Measurements from ENCODE around the gene ZNF778.
A peak's percentile ranks its signal among the peaks of the same experiment; 100 is the strongest.
"Not testable (repeated sequence)": the region's sequence is repeated elsewhere in the genome, so short reads cannot be mapped to it uniquely, and the experiment has no call there.

ZNF778 gene

GRCh38 chr16:89217138-89217387 is 440 bp upstream of the ZNF778 start:
- no peak for DNase-seq (ENCODE audit: low read depth)

DNA sequence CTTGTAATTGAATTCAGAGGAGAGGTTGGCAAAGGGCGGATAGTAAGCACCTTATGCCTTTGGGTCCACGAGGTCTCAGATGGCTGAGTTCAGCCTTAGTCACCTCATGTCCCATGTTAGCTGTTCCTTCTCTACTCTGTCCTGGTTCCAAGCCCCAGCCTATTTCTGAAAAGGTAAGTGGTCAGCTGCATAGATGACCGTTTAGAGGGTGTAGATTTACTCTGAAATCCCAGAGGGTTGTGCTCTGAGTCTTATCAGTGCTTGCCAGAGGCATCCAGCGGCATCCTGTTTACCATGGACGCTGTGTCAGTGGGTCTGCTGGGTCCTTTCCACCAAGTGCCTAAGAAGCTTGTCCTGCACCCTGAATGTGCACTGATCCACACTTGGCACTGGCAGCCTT is 1.9 kb downstream of the ZNF778 start:
- no peak for DNase-seq (ENCODE audit: low read depth)

DNA sequence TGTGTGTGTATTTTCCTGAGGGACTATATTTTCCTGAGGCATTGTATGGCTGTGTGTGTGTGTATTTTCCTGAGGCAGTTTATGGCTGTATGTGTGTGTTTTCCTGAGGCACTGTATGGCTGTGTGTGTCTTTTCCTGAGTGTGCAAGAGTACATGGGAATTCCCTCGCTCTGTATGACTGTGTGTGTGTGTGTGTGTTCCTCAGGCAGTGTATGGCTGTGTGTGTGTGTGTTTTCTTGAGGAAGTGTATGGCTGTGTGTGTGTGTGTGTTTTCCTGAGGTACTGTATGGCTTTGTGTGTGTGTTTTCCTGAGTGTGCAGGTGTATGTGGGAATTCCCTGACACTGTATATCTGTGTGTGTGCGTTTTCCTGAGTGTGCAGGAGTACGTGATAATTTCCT is 4.1 kb downstream of the ZNF778 start:
- no peak for DNase-seq (ENCODE audit: low read depth)

DNA sequence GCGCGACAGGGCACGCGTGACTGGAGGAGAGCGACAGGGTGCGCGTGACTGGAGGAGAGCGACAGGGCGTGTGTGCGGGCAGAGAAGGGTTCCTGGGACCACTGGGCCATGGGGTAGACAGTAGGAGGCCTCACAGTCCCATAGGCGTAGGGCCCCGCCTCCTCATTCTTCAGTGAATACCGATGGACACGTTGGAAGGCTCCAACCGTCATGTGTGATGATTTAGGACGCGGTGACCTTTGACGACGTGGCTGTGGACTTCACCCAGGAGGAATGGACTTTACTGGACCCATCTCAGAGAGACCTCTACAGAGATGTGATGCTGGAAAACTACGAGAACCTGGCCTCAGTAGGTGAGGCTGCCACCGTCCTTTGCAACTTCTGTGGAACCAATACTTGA is 5.4 kb downstream of the ZNF778 start:
- no peak for DNase-seq (ENCODE audit: low read depth)

- DNase-seq (ENCODE audit: low read depth): no peak
Observed at GRCh38 chr16:89224665-89225064, 7.2 kb downstream of the ZNF778 start.

DNA sequence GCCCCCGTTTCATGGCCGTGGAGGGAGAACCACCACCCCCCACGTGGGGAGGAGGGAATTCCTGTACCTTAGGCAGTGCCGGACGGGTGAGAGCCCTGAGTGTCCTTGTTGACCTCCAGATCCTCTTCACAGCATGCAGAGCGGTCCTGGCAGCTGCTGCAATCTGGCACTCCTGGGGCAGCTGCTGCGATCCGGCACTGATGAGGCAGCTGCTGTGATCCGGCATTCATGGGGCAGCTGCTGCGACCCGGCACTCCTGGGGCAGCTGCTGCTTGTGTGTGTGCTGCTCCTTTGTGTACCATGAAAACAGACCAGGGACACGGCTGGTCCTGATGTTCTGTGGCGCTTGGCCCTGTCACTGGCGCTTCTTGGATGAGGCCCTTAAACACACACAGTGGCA is 12.8 kb downstream of the ZNF778 start:
- no peak for DNase-seq (ENCODE audit: low read depth)

- DNase-seq (ENCODE audit: low read depth): no peak
Observed at GRCh38 chr16:89232107-89232506, 14.6 kb downstream of the ZNF778 start.

DNA sequence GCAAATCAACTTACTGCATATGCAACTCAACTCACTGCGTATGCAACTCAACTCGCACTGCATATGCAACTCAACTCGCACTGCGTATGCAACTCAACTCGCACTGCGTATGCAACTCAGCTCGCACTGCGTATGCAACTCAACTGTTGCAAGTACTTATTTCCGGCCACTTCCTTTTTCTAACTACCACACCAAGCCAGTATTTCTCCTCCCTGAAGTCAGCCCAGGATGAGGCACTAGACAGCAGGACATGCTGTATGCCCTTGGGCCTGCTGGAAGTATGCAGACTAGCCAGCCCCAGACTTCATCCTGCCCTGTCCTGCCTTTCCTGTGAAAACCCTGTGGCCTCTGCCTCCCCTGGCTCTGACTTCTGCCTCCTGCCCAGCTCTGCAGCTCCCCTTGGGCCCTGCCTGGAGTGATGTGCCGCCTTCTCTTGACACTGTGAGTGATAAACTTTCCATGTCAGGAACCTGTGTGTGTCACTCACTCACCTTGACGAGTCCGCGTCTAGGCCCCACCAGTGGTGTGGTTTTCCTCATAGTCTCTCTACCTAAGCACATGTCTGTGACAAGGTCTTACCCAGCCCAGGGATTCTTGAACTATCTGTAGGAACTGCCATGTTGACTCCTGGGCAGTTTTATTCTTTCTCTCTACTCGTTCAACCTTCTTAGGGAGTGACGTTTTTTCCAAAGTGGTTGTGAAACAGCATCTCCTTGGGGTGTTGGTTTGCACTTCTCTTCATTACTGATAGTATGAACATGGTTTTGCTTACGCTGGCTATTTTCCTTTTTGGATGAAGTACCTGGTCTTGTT is 16.4 kb downstream of the ZNF778 start:
- DNase-seq (ENCODE audit: low read depth): no peak

GRCh38 chr16:89237733-89238132 is 20.2 kb downstream of the ZNF778 start:
- DNase-seq (ENCODE audit: low read depth): no peak

DNA sequence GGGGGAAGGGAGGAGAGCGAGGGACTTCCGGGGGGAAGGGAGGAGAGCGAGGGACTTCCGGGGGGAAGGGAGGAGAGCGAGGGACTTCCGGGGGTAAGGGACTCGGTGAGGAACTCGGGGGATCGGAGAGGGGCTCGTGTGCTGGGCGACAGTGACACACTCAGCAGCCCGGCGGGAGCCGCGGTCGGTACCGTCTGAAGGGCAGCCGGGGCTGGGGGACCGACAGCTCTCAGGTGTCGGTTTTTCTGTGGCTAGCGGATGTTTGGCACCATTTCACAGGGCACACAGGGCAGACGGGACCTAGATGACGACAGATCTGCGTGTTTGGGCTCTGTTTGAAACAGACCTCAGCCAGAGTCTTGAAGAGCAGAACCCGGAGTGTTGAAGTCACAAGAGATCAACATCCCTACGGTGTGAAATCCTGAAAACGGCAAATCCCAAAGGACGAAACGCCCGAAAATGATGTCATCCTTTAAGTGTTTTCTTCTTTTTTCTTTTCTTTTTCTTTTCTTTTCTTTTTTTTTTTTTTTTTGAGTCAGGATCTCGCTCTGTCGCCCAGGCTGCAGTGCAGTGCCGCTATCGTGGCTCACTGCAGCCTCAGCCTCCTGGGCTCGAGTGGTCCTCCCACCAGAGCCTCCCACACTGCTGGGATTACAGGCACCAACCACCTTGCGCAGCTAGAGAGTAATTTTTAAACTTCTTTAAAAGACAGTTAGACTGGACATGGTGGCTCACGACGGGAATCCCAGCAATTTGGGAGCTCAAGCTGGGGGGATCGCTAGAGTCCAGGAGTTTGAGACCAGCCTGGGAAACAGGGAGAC is 23.9 kb downstream of the ZNF778 start:
- peak; percentile 58 for DNase-seq (ENCODE audit: low read depth)

GRCh38 chr16:89242795-89243200 is 25.3 kb downstream of the ZNF778 start:
- DNase-seq (ENCODE audit: low read depth): no peak

DNA sequence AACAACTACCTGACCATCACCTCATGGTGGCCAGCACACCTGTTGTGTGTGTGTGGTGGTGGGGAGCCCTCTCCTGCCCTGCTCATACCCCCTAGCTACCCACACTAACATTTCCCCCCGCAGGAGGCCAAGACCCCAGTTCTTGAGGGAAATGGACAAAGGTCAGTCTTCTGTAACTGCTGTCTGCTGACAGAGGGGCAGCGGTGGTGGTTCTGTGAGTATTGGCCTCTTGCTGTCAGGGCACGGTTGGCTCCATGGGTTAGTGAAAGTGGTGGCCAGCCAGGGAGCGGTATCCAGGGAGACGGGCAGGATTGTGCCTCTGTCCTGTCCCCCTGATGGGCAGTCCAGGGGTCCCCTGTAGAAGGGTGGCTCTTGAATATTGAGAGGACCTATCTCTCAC is 26.2 kb downstream of the ZNF778 start:
- no peak for DNase-seq (ENCODE audit: low read depth)

DNA sequence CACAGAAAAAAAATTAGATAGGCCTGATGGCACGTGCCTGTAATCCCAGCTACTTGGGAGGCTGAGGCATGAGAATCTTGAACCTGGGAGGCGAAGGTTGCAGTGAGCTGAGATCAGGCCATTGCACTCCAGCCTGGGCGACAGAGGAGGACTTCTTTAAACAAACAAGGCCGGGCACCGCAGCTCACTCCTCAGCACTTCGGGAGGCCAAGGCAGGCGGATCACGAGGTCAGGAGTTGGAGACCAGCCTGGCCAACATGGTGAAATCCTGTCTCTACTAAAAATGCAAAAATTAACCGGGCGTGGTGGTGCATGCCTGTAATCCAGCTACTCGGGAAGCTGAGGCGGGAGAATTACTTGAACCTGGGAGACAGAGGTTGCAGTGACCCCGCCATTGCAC is 26.8 kb downstream of the ZNF778 start:
- not testable (repeated sequence) for DNase-seq (ENCODE audit: low read depth)

- no peak for DNase-seq (ENCODE audit: low read depth)
Observed at GRCh38 chr16:89244754-89245153, 27.3 kb downstream of the ZNF778 start.

DNA sequence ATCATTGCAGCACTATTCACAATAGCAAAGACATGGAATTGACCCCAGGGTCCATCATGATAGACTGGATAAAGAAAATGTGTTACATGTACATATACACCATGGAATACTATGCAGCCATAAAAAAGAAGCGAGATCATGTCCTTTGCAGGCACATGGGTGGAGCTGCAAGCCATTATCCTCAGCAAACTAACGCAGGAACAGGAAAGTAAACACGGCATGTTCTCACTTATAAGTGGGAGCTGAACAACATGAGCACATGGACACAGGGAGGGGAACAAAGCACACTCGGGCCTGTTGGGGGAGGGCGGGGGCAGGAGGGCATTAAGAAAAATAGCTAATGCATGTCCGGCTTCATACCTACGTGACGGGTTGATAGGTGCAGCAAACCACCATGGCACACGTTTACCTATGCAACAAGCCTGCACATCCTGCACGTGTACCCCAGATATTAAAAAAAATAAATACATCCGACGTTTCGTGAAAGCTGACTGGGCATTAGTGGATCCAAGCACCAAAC is 28.9 kb downstream of the ZNF778 start:
- DNase-seq (ENCODE audit: low read depth): no peak

GRCh38 chr16:89246903-89247733 is 29.6 kb downstream of the ZNF778 start:
- DNase-seq (ENCODE audit: low read depth): no peak

DNA sequence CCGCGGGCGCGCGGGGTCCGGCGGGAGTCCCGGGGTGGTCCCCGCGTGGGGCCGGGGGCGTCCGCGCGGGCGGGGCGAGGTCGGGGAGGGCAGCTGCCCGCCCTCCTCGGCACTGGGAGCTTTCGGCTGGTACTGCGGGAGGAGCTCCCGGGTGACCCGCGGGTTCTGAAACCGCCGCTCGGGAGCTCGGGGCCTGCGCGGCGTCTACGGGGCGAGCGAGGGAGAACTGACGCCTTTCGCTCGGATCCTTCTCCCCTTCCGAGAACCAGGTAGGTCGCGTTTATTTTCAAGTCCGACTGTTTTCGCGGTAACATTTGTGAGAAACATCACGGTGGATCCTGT is 30.2 kb downstream of the ZNF778 start:
- DNase-seq (ENCODE audit: low read depth): not testable (repeated sequence)

- DNase-seq (ENCODE audit: low read depth): no peak
Observed at GRCh38 chr16:89248196-89248982, 30.9 kb downstream of the ZNF778 start.

GRCh38 chr16:89253548-89254287 is 36.2 kb downstream of the ZNF778 start:
- no peak for DNase-seq (ENCODE audit: low read depth)

DNA sequence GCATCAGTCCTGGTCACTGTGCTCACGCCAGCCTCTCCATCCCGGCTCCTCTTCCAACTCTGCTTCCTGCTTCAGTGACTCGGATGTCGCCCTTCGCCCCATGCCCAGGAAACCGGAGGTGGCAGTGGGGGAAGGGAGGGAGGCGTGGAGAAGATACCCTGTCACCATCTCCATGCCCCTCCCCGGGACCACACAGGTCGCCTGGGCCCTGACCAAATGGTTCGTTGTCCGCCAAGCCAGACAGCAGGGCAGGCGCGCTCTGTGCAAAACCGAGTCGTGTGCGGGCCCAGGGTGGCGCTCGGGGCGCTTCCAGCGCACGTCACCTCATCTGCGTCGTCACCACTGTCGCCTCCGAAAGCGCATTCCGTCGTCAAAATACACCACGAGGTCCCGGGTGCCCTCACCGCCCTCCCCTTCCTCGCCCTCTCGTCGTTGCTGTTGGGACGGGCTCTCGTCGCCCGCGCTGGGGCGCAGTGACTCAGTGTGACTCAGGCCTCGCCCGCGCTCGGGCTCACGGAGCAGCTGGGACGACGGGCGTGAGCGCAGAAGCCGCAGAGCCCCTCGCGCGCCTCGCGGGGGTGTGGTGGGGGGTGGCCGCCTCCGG is 39.2 kb downstream of the ZNF778 start:
- DNase-seq (ENCODE audit: low read depth): no peak

DNA sequence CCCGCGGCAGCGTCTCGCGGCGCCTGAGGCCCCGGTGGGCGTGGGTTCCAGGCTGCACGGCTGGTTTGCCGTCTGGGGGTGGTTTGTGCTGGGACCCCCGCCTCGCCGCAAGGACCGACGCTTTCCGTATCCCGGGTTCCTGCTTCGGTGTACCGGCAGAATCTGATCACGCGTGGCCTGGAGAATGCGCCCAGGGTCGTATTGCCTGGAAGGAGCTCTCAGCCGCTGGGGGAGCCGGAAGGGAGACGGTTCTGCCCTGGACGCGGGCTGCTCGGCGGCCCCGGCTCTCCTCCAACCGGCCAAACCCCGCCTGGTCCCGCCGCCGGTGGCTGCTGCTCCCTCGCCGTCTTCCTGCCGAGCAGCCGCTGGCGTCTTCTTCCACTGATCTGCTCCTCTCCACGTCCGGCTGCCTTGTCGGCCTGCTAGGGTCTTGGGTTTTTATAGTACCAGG is 39.8 kb downstream of the ZNF778 start:
- no peak for DNase-seq (ENCODE audit: low read depth)

All from HS-27A (cell line).